HPDE6-E6E7 (cell line): ENCODE measurements around the gene LDLRAD4.

ENCODE experiments used
- DNase-seq: peaks from one replicate; pipeline ENCODE4 v3.0.0; 2011; ENCODE audit warnings: missing footprints; ENCODE audit errors: extremely low spot score

LDLRAD4 gene

DNA sequence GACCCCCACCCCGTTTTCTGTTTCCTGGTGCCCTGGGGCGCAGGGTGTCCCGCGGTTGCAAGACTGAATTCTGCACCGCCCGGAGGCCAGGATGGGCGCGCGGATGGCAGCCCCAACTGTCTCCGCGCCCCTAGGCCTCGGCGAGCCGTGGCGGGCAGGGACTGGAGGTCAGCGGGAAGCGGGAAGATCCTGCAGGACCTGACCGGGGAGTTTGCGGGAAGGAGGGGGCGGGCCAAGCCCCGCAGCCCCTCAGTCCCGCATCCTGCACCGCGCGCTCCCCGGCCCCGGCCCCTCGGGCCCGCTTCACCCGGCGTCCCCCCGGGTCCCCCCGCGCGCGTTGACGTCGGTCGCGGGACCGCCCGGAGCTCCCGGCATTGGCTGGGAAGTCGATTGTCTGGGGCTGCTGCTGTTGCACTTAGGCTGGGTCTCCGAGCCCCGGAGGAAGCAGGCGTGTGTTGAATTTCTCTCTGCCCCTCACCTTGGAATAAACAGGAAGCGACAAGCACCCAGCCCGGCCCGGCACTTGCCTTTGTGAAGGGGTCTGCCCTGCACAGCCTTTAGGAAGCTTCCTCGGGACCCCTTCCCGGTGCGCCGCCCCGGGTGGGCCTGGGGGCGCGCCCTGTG, at the start of gene LDLRAD4:
Gene LDLRAD4, plus strand, starts transcription at position 393 of the 624 bp plus-strand sequence.
- no peak for DNase-seq

DNA sequence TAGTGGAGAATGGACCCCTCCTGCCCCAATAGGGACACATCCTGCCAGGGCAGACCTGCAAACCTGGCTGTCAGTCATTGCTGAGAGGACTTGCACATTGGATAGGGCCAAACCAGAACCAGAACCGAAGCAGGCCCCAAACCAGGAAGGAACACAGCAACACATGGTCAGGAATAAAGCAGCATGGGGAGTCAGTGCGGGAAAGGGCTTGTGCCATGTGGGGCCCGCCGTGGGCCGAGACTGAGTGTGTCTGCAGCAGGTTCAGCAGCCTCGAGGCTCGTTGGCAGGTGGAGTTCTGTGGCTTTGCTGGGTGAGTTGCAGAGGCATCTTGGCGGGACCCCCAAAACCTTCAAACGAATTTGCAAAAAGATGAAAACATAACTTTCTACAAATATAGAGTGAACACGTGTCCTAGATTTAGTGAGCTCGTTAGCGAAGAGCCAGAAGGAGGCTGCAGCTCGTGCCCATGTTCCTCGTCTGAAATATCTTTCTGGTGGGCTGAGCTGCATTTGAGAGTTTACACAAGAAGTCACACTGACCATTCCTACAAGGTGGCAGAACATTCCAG, 44.9 kb upstream of the LDLRAD4 start:
- DNase-seq: no peak

DNA sequence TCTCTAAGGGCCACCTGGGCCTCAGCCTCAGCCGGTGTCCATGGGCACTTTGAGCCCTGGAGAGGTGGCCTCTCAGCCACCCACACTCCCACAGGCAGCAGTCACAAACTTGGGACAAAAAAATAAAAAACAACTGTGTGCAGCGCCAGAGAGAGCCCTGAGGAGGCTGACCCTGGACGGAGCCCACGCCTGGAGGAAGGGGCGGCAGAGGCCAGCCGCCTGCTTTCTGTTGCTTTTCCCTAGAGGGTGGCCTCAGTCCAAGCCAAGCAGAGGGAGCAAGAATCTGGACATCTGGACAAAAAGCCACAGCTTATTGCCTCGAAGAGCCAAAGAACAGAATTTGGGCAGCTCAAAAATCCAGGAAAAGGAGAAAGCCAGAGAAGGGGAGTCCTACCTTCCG, 43.3 kb upstream of the LDLRAD4 start:
- no peak for DNase-seq

DNA sequence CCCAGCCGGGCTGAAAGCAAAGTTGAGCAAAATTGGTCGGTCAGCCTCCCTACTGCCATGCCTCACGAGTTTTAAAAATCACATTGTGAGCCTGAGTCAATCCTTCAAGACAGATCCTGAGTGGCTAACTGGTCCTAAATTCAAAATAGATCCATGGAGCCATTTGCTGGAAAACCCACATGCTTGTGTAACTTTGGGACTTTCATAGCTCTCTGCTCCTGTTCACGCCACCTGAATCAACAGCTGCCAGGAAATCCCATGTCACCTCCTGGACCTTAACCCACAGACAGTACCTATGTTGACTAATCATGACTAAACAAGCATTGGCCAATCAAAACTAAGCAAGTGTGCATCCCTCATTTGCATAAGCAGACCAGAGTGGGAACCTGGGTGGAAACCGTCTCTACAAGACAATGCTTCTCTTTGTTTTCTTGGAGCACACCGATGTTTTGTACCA, 42.8 kb upstream of the LDLRAD4 start:
- no peak for DNase-seq

DNA sequence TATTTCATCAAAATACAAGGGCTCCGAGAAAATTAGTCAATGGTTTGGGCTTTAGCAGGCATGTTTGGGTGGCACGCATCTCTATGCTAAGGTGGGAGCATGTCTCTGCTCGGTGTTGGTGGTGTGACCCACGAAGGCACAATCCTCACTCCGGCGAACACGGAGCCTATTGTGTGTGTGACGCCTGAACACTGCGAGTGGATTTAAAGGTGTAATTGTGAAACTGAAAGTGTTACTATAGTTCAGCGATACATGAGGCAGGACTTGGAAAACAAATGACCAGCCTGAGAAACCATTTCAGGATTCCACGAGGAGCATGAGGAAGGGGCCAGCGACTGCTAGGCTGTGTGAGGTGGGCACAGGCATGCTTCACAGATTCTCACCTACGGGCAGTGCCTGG, 41.7 kb upstream of the LDLRAD4 start:
- no peak for DNase-seq

DNA sequence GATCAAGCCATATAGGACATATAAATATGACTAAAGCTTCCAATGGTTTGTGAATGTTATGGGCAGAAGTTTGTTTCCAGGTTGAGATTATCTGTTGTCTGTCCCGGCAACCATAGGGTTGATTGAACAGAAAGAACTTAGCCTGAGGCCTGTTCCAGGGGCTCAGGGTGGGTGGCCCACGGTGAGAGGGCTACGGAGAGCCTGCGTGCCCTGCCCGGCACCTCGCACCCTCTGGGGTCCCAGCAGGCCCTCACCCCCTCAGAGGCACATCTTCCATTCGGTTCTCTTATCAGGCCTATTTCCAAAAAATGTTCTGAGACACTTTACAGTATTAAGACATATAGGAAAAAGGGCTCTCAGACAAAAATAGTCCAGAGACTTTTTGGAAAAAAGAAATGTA, 40.4 kb upstream of the LDLRAD4 start:
- DNase-seq: no peak

- no peak for DNase-seq
These were observed 39.6 kb upstream of the LDLRAD4 start for GRCh38 chr18:13178976-13179375.

- DNase-seq: no peak
These were observed 38.9 kb upstream of the LDLRAD4 start for GRCh38 chr18:13179566-13180113.

DNA sequence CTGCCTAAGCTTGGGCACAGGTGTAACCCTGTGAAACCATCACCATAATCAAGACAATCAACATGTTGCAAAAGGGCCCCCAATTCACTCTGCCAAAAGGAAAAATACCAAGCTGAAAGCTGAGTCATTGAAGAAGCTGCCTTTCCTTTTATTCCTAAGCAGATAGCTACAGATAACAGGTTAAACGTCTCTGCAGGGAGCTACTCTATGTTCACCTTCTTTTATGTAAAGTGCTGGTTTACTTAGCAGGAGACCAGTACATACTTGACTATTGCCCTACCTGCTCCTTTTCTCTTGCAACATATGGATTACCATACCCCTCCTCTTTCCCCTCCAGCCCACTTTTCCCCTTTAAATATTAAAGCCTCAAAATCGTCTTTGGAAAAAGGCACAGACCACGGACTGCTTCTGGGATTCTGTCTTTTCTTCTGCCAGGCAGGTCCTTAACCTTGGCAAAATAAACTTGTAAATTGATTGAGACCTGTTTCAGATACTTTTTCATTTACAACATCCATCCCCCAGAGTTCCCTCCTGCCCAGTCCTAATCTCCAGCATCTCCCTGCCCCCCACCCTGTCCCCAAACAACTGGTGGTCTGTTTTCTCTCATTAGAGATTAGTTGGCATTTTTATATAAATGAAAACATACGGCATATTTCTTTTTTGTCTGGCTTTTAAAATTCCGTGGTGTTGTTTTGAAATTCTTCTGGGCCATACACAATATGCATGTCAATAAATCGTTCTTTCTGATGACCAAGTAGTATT, 37.8 kb upstream of the LDLRAD4 start:
- DNase-seq: no peak

DNA sequence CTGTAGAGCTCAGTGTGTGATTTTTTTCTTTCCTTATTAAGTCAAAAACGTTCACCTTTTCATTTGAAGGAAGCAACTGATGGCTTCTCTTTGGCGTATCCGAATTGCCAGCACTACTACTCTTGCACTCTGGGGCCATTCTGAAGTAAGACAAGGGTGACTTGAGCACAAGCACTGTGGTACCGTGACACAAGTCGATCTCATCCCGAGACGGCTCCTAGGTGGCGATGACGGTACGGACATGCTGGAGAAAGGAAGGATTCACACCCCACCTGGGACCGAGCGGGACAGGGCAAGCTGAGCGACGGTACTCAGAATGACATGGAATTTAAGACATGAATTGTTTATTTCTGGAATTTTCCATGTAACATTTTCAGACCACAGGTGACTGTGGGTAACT, 36.8 kb upstream of the LDLRAD4 start:
- no peak for DNase-seq

- no peak for DNase-seq
These were observed 35.2 kb upstream of the LDLRAD4 start for GRCh38 chr18:13183359-13183758.

DNA sequence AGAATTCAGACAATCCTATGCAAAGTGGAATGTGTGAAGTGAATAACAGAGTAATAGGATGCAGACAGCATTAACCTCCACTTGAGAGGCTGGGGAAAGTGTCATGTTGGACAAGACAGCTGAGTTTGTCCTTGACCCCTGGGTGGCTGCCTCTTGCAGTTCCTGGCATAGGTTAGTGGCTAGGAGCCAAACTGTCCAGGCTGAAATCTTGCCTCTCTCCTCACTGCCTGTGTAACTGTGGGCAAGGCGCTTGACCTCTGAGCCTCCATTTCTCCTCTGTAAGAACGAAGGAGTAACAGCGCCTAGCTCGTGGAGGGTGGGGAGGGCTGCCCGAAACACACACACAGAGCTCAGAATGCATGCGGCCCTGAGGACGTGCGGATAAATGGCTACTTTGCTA, 34.8 kb upstream of the LDLRAD4 start:
- DNase-seq: no peak

DNA sequence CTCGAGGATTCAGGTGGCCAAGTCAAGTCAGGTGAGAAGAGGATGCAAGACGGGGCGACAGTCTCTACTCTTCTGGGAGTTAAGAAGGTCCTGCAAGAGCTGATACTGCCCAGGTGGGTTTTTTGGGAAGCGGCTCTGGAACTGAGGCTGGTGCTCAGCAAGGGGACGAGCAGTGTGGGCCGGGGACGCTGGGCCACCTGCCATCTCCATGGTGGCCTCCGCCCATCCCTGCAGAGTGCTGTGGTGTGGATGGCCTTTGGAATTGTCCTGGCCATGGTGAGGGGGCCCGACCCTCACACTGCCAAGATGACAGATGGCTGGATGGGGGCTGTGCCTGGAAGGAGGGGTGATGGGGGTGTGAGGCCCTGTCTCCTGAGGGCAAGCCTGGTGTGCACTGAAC, 34.2 kb upstream of the LDLRAD4 start:
- DNase-seq: no peak

- DNase-seq: no peak
These were observed 32.8 kb upstream of the LDLRAD4 start for GRCh38 chr18:13185675-13186198.

GRCh38 chr18:13186687-13187086, 31.9 kb upstream of the LDLRAD4 start:
- no peak for DNase-seq

DNA sequence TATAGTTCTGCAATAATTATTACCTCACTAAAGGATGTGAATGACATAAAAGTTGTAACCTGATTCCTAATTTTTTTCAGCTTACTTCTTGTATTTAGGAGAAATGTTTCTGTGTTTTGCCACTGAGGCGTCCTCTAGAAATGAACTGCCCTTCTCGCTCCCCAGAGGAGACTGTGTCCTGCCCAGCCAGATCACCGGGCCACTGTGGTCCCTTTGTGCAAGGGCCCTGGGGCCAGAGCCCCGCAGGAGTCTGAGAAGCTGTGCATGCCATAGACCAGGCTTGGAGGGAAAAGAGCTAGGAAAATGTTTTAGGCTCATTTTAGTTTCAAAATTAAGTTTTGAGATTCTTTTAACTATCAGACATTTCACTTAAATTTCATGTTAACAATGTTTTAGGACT, 31.1 kb upstream of the LDLRAD4 start:
- DNase-seq: no peak

DNA sequence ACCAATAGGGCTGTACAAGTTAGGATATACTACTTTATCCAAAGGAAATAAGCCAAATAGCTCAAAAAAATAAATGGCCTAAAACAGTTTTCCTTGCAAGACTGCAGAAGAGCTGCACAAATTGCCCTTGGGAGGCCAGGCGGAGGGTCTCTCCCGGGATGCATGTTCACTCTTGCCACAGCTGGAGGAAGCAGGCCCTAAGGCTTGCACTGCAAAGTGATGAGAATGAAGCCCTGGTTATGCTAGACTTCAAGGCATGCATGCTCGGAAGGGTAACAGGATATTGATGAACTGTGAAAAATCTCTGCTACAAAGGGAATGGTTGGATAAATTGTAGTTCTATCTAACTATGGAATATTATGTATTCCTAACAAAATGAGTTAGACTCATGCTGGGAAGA, 27.5 kb upstream of the LDLRAD4 start:
- DNase-seq: no peak

GRCh38 chr18:13191779-13192178, 26.8 kb upstream of the LDLRAD4 start:
- DNase-seq: no peak

- no peak for DNase-seq
These were observed 25.6 kb upstream of the LDLRAD4 start for GRCh38 chr18:13192970-13193369.

GRCh38 chr18:13194239-13194638, 24.3 kb upstream of the LDLRAD4 start:
- DNase-seq: no peak

GRCh38 chr18:13198701-13199100, 19.9 kb upstream of the LDLRAD4 start:
- no peak for DNase-seq

GRCh38 chr18:13199169-13199568, 19.4 kb upstream of the LDLRAD4 start:
- no peak for DNase-seq

GRCh38 chr18:13201292-13201691, 17.3 kb upstream of the LDLRAD4 start:
- DNase-seq: no peak
